Adrenal gland (tissue), 12 donors: ENCODE measurements around the gene FAM89A. TPM values are rescaled to one million over a fixed set of nuclear protein-coding genes. Genes with fewer than 3 reads are reported as not detected.

ENCODE experiments used
- DNase-seq, 7 donors: peaks; one replicate each; pipeline ENCODE4 v3.0.0-alpha.2; 2019 to 2020
- H3K27ac ChIP-seq, 5 donors: fragments of 200-600 bp; sonication (generic) in 4 of 5; 1 replicate in 3 of 5; 2 replicates in 2 of 5; pipeline versions ENCODE4 v1.5.1 to v1.8.0; 2016 to 2020; ENCODE audit warnings: mild to moderate bottlenecking in 1 of 5
- H3K27me3 ChIP-seq: fragments of 200-600 bp; 2 replicates; pipeline ENCODE4 v1.8.0; 2021
- H3K36me3 ChIP-seq, 2 donors: fragments of 200-600 bp; replicated peaks in 1 of 2; 1 replicate in 1 of 2; 2 replicates in 1 of 2; pipeline versions ENCODE4 v1.5.1 to v1.8.0; 2018 to 2022
- H3K4me1 ChIP-seq, 2 donors: fragments of 200-600 bp; replicated peaks in 1 of 2; 1 replicate in 1 of 2; 2 replicates in 1 of 2; pipeline versions ENCODE4 v1.5.1 to v1.8.0; 2018 to 2021
- H3K4me3 ChIP-seq, 4 donors: fragments of 200-600 bp; sonication (generic) in 3 of 4; one replicate each; pipeline ENCODE4 v1.5.1; 2016 to 2018
- H3K9me3 ChIP-seq, 3 donors: fragments of 200-600 bp; sonication (generic) in 1 of 3; replicated peaks in 1 of 3; 1 replicate in 2 of 3; 2 replicates in 1 of 3; pipeline versions ENCODE4 v1.5.1 to v1.8.0; 2016 to 2021
- CTCF ChIP-seq, 6 experiments: fragments of 450-650 bp in 4 of 6; fragments of 200-600 bp in 2 of 6; sonication (generic) in 1 of 6; IDR thresholded peaks; 1 replicate in 5 of 6; 2 replicates in 1 of 6; pipeline versions ENCODE4 v1.5.1 to v1.8.0; 2016 to 2021; ENCODE audit warnings: antibody characterized with exemption in 6 of 6, mild to moderate bottlenecking in 2 of 6, moderate library complexity in 1 of 6
- POLR2A ChIP-seq, 2 donors: fragments of 450-650 bp; IDR thresholded peaks; one replicate each; pipeline ENCODE4 v1.6.1; 2017; ENCODE audit warnings: antibody characterized with exemption in 2 of 2, mild to moderate bottlenecking in 2 of 2, moderate library complexity in 1 of 2
- WGBS, 4 donors: extraction: QIAGEN DNeasy Blood & Tissue Kit in 2 of 4; methylation state at CpG; one replicate each; pipeline versions ENCODE4 v1.1.5 to v1.1.7; 2013 to 2017; 5-methylcytosine and 5-hydroxymethylcytosine counted together
- intact Hi-C, 2 donors: fragments of 100-400 bp; cut with DNase I; formaldehyde crosslinking; loops; one replicate each; pipeline versions ENCODE4 v1.14.1 to v1.15.0; 2022 to 2023
- polyA plus RNA-seq, 3 donors: library from polyadenylated mRNA; stranded (reverse); fragments of 200-250 nt in 2 of 3; fragments of 350-450 nt in 1 of 3; fragmentation: Illumina TruSeq in 1 of 3; extraction: RNeasy Lipid Tissue Mini Kit (QIAGEN cat#74804) in 1 of 3; gene quantifications; one replicate each; pipeline ENCODE4 v1.2.3, GENCODE V29; 2013 to 2014
- total RNA-seq, 9 donors: library from RNA; depleted of rRNA in 4 of 9; stranded (reverse); fragments of >200 nt in 4 of 9; fragments of 120-200 nt in 1 of 9; fragmentation: NEBNext Ultra II Directional in 1 of 9; extraction: Animal tissue kit (Norgen Biotek cat#: 25700) in 1 of 9; gene quantifications; one replicate each; pipeline versions ENCODE4 v1.1.0 to v1.2.4, GENCODE V29; 2013 to 2023
- donor health status: healthy with polysubstance abuse.
- donor health status: Bipolar disorder and iron deficiency.
- donor health status: DM: yes; HTN: yes; CAD: no.
- donor health status: DM: no; HTN: no; CAD: no.
- donor health status: DM: no; HTN: no; CAD: no.
- donor health status: DM: yes; HTN: yes; CAD: no.

Gene FAM89A
- total and polyA plus RNA-seq, 12 donors, result 11.3 to 59.4 (median 33.0) TPM

GRCh38 chr1:231074046-231074445 is 34.0 kb upstream of the FAM89A start:
- 83 to 95% (median 87%) methylated on average over 2 of the region's 2 CpGs for whole genome bisulfite sequencing, 4 donors
- intact Hi-C loops, result no loop called here
- H3K4me3 ChIP-seq, result no peak overlapping the region
- H3K36me3 ChIP-seq, result no peaks in the 10 kb centered on the region
- TF ChIP-seq POLR2A (IDR thresholded peaks at IDR 0.05) (no peak), CTCF (IDR thresholded peaks at IDR 0.05) (no peak)
- H3K4me1 ChIP-seq, result no peaks in the 10 kb centered on the region
- H3K27ac ChIP-seq, result no peak overlapping the region
- H3K9me3 ChIP-seq, result no peaks in the 10 kb centered on the region
- H3K27me3 ChIP-seq, result no peaks in the 10 kb centered on the region
- DNase-seq, result no peak

GRCh38 chr1:231073331-231073730 is 33.3 kb upstream of the FAM89A start:
- TF ChIP-seq CTCF (IDR thresholded peaks at IDR 0.05), result no peak
- no peak for TF ChIP-seq POLR2A (IDR thresholded peaks at IDR 0.05)
- Histone ChIP-seq H3K36me3 (no peaks in the 10 kb centered on the region), H3K27ac (no peak overlapping the region), H3K4me1 (no peaks in the 10 kb centered on the region), H3K4me3 (no peak overlapping the region), H3K27me3 (no peaks in the 10 kb centered on the region), H3K9me3 (no peaks in the 10 kb centered on the region)
- intact Hi-C loops, result no loop called here
- WGBS, 4 donors, result 92 to 98% (median 94%) methylated on average over 3 of the region's 3 CpGs
- no peak for DNase-seq

- H3K27ac ChIP-seq, result no peak overlapping the region
- no peaks in the 10 kb centered on the region for H3K9me3 ChIP-seq
- WGBS, 4 donors, result 70 to 79% (median 72%) methylated on average over 3 of the region's 3 CpGs
- TF ChIP-seq CTCF (IDR thresholded peaks at IDR 0.05) (no peak), POLR2A (IDR thresholded peaks at IDR 0.05) (no peak)
- DNase-seq, result no peak
- no peaks in the 10 kb centered on the region for H3K36me3 ChIP-seq
- H3K27me3 ChIP-seq, result no peaks in the 10 kb centered on the region
- no peak overlapping the region for H3K4me3 ChIP-seq
- no peaks in the 10 kb centered on the region for H3K4me1 ChIP-seq
- intact Hi-C loops, result no loop called here
These were observed 32.5 kb upstream of the FAM89A start for GRCh38 chr1:231072502-231073094.

- Histone ChIP-seq H3K27me3 (no peaks in the 10 kb centered on the region), H3K27ac (no peak overlapping the region), H3K36me3 (no peaks in the 10 kb centered on the region), H3K9me3 (no peaks in the 10 kb centered on the region), H3K4me3 (no peak overlapping the region), H3K4me1 (no peaks in the 10 kb centered on the region)
- intact Hi-C loops, result no loop called here
- no peak for TF ChIP-seq POLR2A (IDR thresholded peaks at IDR 0.05)
- TF ChIP-seq CTCF (IDR thresholded peaks at IDR 0.05), result no peak
- DNase-seq, result no peak
- 74 to 94% (median 90%) methylated on average over 6 of the region's 6 CpGs for WGBS, 4 donors
These were observed 32.0 kb upstream of the FAM89A start for GRCh38 chr1:231072041-231072440.
